Natural killer cell (primary cell): ENCODE results near the gene EPG5. TPM values are rescaled to one million over a fixed set of nuclear protein-coding genes. Genes with fewer than 3 reads are reported as not detected.

Experiments used
- ATAC-seq, 3 donors: fragments of 150-1000 bp in 2 of 3; fragments of 200-7000 bp in 1 of 3; cut with Tn5 transposase; 1 replicate in 1 of 3; 2 replicates in 2 of 3; pipeline ENCODE4 v1.10.0; 2021; ENCODE audit warnings: mild to moderate bottlenecking in 2 of 3, moderate library complexity in 2 of 3
- DNase-seq, 2 donors: peaks; one replicate each; pipeline versions ENCODE4 v3.0.0 to v3.0.0-alpha.2; 2013 to 2021; ENCODE audit warnings: mixed read lengths in 1 of 2
- H3K27ac ChIP-seq: one replicate; pipeline ENCODE4 v1.5.1; 2013; ENCODE audit warnings: mild to moderate bottlenecking, low read length
- H3K27me3 ChIP-seq: one replicate; pipeline ENCODE4 v1.6.1; 2013; ENCODE audit warnings: low read length; ENCODE audit not compliant: control insufficient read depth, insufficient read depth
- H3K36me3 ChIP-seq: one replicate; pipeline ENCODE4 v1.6.1; 2013; ENCODE audit warnings: low read length; ENCODE audit not compliant: control insufficient read depth, insufficient read depth
- H3K4me1 ChIP-seq: one replicate; pipeline ENCODE4 v1.6.1; 2013; ENCODE audit warnings: low read length; ENCODE audit not compliant: control insufficient read depth, insufficient read depth
- H3K4me3 ChIP-seq: one replicate; pipeline ENCODE4 v1.5.1; 2013; ENCODE audit warnings: low read length
- H3K9me3 ChIP-seq: one replicate; pipeline ENCODE4 v1.6.1; 2013; ENCODE audit warnings: low read length; ENCODE audit not compliant: control insufficient read depth, insufficient read depth
- H3K27ac Mint-ChIP-seq, 2 donors: one replicate each; pipeline ENCODE4 v1.8.0; 2022; ENCODE audit warnings: mild to moderate bottlenecking in 2 of 2, mixed read lengths in 2 of 2, moderate library complexity in 1 of 2
- H3K27me3 Mint-ChIP-seq, 2 donors: one replicate each; pipeline ENCODE4 v1.8.0; 2022; ENCODE audit warnings: low read depth in 2 of 2, mixed read lengths in 2 of 2
- H3K36me3 Mint-ChIP-seq: one replicate; pipeline ENCODE4 v1.8.0; 2022; ENCODE audit warnings: mixed read lengths
- H3K4me1 Mint-ChIP-seq, 2 donors: one replicate each; pipeline ENCODE4 v1.8.0; 2022; ENCODE audit warnings: mixed read lengths in 2 of 2
- H3K4me3 Mint-ChIP-seq: one replicate; pipeline ENCODE4 v1.8.0; 2022; ENCODE audit warnings: mild to moderate bottlenecking, moderate library complexity, mixed read lengths
- H3K9me3 Mint-ChIP-seq, 2 donors: one replicate each; pipeline ENCODE4 v1.8.0; 2022; ENCODE audit warnings: mixed read lengths in 2 of 2
- CTCF ChIP-seq: fragments of 200-600 bp; IDR thresholded peaks from one replicate; pipeline ENCODE4 v1.8.0; 2022; ENCODE audit warnings: antibody characterized with exemption
- WGBS: methylation state at CpG from one replicate; pipeline ENCODE4 v1.1.7; 2013; ENCODE audit warnings: missing lambda C conversion rate; ENCODE audit not compliant: insufficient coverage; 5-methylcytosine and 5-hydroxymethylcytosine counted together
- intact Hi-C: fragments of 100-400 bp; cut with micrococcal nuclease; formaldehyde crosslinking; loops from one replicate; pipeline ENCODE4 v1.14.2; 2022
- total RNA-seq, 4 donors: library from RNA; stranded (reverse); fragments of 120-200 nt in 1 of 4; gene quantifications; one replicate each; pipeline versions ENCODE4 v1.2.3 to v1.2.4, GENCODE V29; 2013 to 2022

EPG5 gene
- total RNA-seq, 3 donors from 2014 or later (not counting 1 experiment from before 2014, with no cell fraction given): 81.3 to 133 (median 99.6) TPM

DNA sequence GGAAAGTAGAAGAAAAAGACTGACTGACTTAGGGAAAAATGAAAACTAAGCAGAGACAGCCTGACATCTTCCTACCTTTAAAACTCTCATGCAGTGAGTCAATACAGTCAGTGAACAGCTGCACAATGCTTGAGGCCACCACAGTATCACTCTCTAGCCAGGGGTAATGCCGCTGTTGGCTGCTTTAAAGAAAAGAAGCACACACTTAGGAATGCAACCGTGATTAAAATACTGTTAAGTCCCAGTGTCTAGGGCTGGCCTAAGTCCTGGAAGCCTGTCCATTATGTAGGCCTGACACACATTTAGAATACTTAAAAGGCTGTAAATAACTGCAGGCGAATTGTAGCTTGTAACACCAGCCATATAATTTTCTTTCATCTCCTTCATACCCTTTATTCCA is 91.0 kb downstream of the EPG5 start:
- Histone ChIP-seq H3K4me1 (peaks cover 28% of the 10 kb centered on the region), H3K27ac (no peak overlapping the region), H3K9me3 (no peaks in the 10 kb centered on the region), H3K27me3 (no peaks in the 10 kb centered on the region), H3K4me3 (no peak overlapping the region), H3K36me3 (peaks cover 47% of the 10 kb centered on the region)
- WGBS: 93% methylated on average over 3 of the region's 3 CpGs
- peak overlapping the region in 1 of 2 donors; percentile 84 for H3K27ac Mint-ChIP-seq
- no peaks in the 10 kb centered on the region for H3K9me3 Mint-ChIP-seq
- DNase-seq: no peak
- no peak for TF ChIP-seq CTCF
- intact Hi-C loops: loop anchor here (5.0 kb wide), 2 partner anchors 104 to 254 kb away; no protein-coding TSS in a partner anchor
- H3K4me3 Mint-ChIP-seq: no peak overlapping the region
- H3K36me3 Mint-ChIP-seq: peaks cover 28% of the 10 kb centered on the region
- H3K4me1 Mint-ChIP-seq: peaks cover 43 to 45% of the 10 kb centered on the region in 2 donors
- no peak for ATAC-seq
- H3K27me3 Mint-ChIP-seq: no peaks in the 10 kb centered on the region

DNA sequence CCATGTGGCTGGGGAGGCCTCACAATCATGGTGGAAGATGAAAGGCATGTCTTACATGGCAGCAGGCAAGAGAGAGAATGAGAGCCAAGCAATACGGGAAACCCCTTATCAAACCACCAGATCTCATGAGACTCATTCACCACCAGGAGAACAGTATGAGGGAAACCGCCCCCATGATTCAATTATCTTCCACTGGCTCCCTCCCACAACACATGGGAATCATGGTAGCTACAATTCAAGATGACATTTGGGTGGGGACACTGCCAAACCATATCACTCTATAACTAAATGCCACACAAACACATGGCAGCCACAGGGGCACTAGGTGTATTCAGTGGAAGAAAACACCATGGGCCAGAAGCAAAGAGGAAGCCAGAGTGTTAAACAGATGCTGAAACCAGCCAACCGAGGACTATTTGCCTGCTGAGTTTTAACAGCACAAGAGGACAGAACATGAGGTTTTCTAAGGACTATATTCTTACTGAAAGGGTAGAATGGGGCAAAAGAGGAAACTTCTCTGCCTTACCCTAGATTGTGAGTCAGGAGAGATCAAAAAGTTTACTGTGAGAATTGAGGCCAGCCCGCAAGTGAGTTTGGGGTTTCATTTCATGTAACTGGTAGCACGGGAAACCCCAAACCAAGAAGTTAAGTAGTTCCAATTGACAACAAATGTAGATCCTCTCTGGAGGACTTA is 92.5 kb downstream of the EPG5 start:
- H3K27ac ChIP-seq: peak overlapping the region; percentile 63
- DNase-seq (peak; percentile 48 to 80), ATAC-seq (peak; percentile 81 to 87 (median 82))
- Mint-ChIP-seq H3K36me3 (peaks cover 36% of the 10 kb centered on the region), H3K4me1 (peaks cover 32 to 38% of the 10 kb centered on the region in 2 donors), H3K27me3 (no peaks in the 10 kb centered on the region), H3K4me3 (peak overlapping the region; percentile 61), H3K9me3 (no peaks in the 10 kb centered on the region), H3K27ac (peak overlapping the region; percentile 84 to 86)
- H3K9me3 ChIP-seq: no peaks in the 10 kb centered on the region
- TF ChIP-seq CTCF: no peak
- WGBS: 20% methylated on average over 5 of the region's 5 CpGs
- intact Hi-C loops: loop anchor here (1.0 to 5.0 kb wide), 4 partner anchors 64 to 252 kb away; no protein-coding TSS in a partner anchor
- H3K4me1 ChIP-seq: peaks cover 20% of the 10 kb centered on the region
- peaks cover 48% of the 10 kb centered on the region for H3K36me3 ChIP-seq
- H3K27me3 ChIP-seq: no peaks in the 10 kb centered on the region
- H3K4me3 ChIP-seq: no peak overlapping the region

- no peak overlapping the region for H3K4me3 Mint-ChIP-seq
- WGBS: 76% methylated on average over 1 of the region's 5 CpGs
- H3K27me3 Mint-ChIP-seq: no peaks in the 10 kb centered on the region
- no peak overlapping the region for H3K4me3 ChIP-seq
- no peaks in the 10 kb centered on the region for H3K9me3 Mint-ChIP-seq
- DNase-seq (no peak), ATAC-seq (no peak)
- H3K9me3 ChIP-seq: no peaks in the 10 kb centered on the region
- peaks cover 48% of the 10 kb centered on the region for H3K36me3 ChIP-seq
- peaks cover 26% of the 10 kb centered on the region for H3K36me3 Mint-ChIP-seq
- H3K4me1 ChIP-seq: peaks cover 17% of the 10 kb centered on the region
- H3K27ac Mint-ChIP-seq: peak overlapping the region; percentile 28 to 51
- intact Hi-C loops: loop anchor here (5.0 kb wide), 1 partner anchor 184 kb away; no protein-coding TSS in a partner anchor
- H3K27me3 ChIP-seq: no peaks in the 10 kb centered on the region
- no peak overlapping the region for H3K27ac ChIP-seq
- TF ChIP-seq CTCF: no peak
- peaks cover 29 to 40% of the 10 kb centered on the region in 2 donors for H3K4me1 Mint-ChIP-seq
Measured at GRCh38 chr18:45871431-45872084, 95.6 kb downstream of the EPG5 start.
